GM21529 (cell line): ENCODE data around the gene ADH5.
"Not testable (repeated sequence)": the region's sequence is repeated elsewhere in the genome, so short reads cannot be mapped to it uniquely, and the experiment has no call there.

Experiments
- ATAC-seq: cut with Tn5 transposase; IDR thresholded peaks from one replicate; pipeline ENCODE4 v1.9.1; 2021; ENCODE audit not compliant: unreplicated experiment

ADH5 gene

GRCh38 chr4:99088481-99089365, at the start of gene ADH5:
TSS of gene ADH5 (minus strand) at chr4:99088788. CDS start at chr4:99088700, 88 bp downstream.
- ATAC-seq = peak; percentile 93

DNA sequence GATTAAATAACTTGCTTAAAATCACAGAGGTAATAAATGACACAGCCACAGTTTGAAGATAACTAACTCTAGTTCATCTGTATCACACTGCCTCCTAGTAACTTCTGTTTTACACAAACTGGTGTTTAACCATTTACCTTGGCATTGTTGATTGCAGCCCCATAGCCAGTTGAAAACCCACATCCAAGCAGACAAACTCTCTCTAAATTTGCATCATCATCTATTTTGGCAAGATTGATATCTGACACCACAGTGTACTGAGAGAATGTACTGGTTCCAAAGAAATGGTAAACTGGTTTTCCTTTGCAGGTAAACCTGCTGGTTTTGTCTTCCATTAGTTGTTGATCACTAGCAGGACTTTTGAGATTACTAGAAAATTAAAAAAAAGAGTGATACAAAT, 47.7 kb upstream of the ADH5 start:
- no peak for ATAC-seq

- ATAC-seq = no peak
These were observed 47.1 kb upstream of the ADH5 start for GRCh38 chr4:99135541-99136162.

GRCh38 chr4:99134586-99134985, 46.0 kb upstream of the ADH5 start:
- no peak for ATAC-seq

GRCh38 chr4:99131378-99131777, 42.8 kb upstream of the ADH5 start:
- no peak for ATAC-seq

- ATAC-seq = no peak
These were observed 37.8 kb upstream of the ADH5 start for GRCh38 chr4:99126376-99126775.

- ATAC-seq = no peak
These were observed 32.4 kb upstream of the ADH5 start for GRCh38 chr4:99121008-99121407.

DNA sequence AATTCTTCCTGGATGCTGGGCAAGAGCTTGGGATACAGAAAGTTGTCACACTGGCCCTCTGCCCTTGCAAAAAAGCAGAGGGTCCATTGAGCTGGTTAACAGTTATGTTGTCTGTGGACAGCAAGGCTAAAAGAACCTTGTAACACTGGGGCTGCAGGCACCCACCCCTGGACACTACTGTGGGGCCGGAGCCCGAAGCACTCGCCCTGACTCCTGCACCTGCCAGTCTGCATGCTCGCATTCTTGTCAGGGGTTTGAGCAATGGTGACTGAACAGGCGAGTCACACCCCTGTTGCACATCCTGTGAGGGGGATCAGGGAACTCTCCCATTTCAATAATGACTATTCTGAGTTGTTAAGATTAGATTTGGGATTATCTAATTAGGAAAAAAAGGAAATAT, 31.9 kb upstream of the ADH5 start:
- ATAC-seq = no peak

- ATAC-seq = no peak
These were observed 29.5 kb upstream of the ADH5 start for GRCh38 chr4:99117876-99118693.

- not testable (repeated sequence) for ATAC-seq
These were observed 28.7 kb upstream of the ADH5 start for GRCh38 chr4:99117122-99117841.

GRCh38 chr4:99109286-99109685, 20.7 kb upstream of the ADH5 start:
- ATAC-seq = not testable (repeated sequence)

DNA sequence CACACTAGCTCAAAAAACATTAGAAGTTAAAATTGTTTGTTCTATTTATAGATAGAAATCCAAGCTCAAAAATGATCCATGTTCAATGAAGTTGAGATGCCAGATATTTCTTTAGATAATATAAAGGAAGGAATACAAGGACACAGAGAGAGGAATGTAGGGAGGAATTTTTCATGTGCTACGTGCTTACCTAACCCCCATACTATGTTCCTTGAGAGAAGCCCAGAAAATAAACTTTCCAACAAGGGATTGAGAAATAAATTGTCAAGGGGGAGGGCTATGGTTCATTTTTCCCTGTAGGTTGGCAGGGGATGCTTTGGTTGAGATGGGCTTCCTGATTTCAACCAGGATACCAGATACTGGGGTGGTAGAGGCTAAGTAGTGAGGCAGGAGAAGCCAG, 15.6 kb upstream of the ADH5 start:
- ATAC-seq = no peak

GRCh38 chr4:99103166-99103565, 14.6 kb upstream of the ADH5 start:
- no peak for ATAC-seq

- no peak for ATAC-seq
These were observed 14.0 kb upstream of the ADH5 start for GRCh38 chr4:99102634-99103033.

GRCh38 chr4:99100876-99101275, 12.3 kb upstream of the ADH5 start:
- ATAC-seq = no peak

DNA sequence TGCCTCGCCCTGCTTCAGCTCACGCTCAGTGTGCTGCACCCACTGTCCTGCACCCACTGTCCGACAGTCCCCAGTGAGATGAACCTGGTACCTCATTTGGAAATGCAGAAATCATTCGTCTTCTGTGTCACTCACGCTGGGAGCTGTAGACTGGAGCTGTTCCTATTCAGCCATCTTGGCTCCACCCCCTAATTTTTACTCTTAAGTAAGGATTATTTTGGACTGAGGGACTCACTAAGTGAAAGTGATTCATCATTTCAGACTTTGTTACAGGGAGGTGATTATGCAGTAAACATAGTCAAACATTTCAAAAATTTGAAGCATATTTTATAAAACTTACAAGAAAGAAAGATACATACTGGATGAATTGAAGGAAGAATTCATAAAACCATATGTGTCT, 11.2 kb upstream of the ADH5 start:
- not testable (repeated sequence) for ATAC-seq

- ATAC-seq = no peak
These were observed 10.7 kb upstream of the ADH5 start for GRCh38 chr4:99099311-99099710.

DNA sequence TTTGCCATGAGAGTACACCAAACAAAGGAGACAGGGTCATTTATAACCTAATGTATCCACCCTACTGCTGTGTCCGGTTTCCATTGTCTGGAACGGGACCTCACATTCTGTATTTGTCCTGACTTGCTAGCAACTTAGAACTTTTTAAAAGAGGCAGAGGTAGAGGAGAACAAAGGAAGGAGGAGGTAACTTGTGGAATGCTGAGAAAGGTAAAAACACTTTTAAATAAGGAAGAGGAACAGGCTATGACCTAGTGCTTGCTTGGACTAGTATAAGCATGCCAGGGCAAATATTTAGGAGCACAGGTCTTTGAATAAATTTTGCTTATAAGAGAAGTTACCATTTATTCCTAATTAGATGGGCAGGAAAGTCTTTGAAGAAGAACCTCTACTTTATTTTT, 3.3 kb upstream of the ADH5 start:
- not testable (repeated sequence) for ATAC-seq

- no peak for ATAC-seq
These were observed 2.6 kb upstream of the ADH5 start for GRCh38 chr4:99091216-99091575.

DNA sequence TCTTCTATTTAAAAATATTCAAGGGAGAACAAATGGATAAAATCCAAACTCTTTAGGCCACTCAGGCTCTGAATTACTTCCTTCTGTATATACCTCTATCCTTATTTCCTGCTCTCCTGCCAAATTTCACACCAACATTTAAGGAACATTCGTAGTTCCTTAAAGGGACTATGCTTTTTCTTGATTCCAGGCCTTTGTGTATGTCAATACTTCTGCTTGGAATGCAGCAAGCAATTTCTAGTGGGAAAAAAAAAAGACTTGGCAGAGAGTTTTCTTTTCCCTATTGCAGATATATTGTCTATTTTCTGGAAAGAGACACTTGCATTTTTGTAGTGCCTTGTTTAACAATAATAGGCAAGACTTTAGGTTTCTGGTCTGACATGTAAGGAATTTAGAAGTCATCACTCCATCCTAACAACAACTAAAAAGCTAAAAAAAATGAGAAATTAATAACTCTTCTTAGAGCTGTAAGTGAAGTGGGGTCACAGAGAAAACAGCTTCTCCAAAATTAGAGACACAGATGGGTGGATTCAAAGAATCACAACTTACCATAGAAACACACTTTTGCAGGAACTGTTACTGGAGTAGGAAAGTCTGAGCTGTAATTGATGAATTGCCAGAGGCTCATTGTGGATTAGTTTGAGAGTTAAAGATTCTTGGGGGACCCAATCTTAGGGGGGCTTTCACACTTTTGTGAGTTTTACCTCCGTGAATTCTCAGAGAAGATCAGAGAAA, 2.1 kb upstream of the ADH5 start:
- ATAC-seq = no peak
